Measurements from ENCODE around the gene KRTCAP2.

KRTCAP2 gene

GRCh38 chr1:155133799-155134281 is 39.3 kb downstream of the KRTCAP2 start:
- no peak for DNase-seq (ENCODE audit: low read depth)

- no peak for DNase-seq (ENCODE audit: low read depth)
Measured at GRCh38 chr1:155131856-155132255, 41.2 kb downstream of the KRTCAP2 start.

GRCh38 chr1:155131285-155131684 is 41.8 kb downstream of the KRTCAP2 start:
- DNase-seq (ENCODE audit: low read depth) = no peak

DNA sequence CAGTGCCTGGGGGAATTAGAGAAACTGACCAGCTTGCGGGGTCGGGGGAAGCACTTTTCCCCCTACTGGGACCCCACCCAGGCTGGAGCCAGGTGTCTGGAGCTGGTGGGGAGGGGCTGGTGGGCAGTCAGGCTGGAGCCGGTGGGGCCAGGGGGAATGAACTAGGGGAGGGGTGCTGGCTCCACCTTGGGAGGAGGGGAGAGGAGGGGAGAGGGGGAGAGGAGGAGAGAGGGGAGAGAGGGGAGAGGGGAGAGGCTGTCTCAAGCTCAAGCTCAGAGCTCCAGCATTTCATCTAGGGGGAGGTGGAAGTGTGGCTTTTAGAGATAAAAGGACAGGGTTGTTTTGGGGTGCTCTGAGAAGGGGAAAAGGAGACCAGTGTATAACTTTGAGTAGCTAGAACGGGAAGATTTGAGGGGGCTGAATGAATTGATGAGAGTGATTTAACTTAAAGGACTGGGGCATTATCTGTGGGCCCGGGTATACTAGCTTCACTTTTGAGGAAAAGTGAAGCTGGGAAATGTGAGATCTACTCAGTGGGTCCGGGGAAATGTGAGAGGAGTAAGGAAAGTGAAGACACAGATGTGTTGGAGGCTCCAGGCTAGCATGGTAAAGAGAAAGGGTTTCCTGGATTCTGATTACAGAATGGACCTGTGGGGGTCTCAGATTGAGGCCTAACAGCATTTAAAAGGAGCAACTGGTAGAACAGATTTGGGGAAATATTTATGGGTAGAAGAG is 42.7 kb downstream of the KRTCAP2 start:
- DNase-seq (ENCODE audit: low read depth) = no peak

DNA sequence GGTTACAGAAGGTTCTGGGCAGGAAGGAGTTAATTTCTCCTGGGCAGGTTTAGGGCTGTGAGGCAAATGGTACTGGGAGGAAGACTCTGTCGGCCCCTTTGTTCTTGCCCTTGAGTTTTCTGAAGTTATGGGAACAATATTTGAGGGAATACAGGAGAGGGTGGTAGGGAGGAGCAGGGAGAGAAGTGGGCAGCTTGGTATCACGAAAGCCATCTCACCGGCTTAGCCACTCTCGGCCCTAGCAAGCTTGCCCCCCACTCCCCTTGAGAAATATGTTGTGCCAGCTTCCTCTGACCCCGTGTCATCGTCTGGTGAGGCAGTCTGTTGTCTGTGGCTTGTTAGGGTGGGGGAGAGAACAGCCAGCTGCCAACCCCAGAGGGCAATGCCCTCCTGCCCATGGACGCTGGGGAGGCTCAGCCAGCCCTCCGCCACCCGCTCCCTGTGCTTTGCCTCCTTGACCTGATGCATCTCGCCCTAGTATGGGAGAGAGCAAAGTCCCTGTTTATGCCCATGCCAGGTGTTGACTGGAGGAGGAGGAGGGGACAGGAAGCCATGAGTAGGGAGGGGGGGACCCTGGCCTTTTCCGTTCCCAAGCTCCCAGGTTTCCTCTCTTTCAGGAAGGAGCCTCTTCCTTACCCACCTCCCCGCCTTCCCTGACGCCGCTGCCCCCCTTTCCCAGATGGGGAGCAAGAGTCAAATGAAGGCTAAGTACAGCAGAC is 44.2 kb downstream of the KRTCAP2 start:
- DNase-seq (ENCODE audit: low read depth) = no peak

GRCh38 chr1:155127967-155128754 is 44.9 kb downstream of the KRTCAP2 start:
- no peak for DNase-seq (ENCODE audit: low read depth)

- DNase-seq (ENCODE audit: low read depth) = peak; percentile 71
Measured at GRCh38 chr1:155127105-155127966, 45.8 kb downstream of the KRTCAP2 start, which contains the start of gene EFNA1. TSS of gene EFNA1 (plus strand) at chr1:155127876. CDS start at chr1:155127978, 102 bp downstream.

DNA sequence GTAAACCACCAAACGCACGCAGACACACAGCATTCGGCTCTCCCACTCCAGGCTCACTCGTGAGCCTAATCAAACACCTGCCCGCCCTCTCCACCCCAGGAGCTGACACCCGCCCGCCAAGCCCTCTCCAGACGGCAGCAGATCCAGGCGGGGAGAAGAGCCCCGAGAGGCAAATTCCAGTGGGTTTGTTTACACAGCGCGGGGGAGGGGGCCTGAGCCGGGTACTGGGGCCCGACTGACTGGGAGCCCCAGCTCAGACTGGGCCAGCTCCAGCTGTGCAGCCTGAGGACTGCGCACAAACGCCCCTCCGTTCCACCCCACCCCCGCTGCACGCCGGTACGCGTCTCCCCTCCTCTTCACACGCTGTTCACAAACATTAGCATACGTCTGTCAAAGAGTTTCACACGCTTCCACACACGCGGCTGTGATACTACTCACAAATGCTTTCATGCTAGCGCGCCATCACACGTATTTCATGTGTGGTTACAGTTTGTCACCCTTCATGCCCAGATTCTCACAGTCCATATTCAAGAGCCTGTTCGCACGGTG is 46.5 kb downstream of the KRTCAP2 start:
- DNase-seq (ENCODE audit: low read depth) = no peak

GRCh38 chr1:155125946-155126555 is 47.1 kb downstream of the KRTCAP2 start:
- peak; percentile 30 for DNase-seq (ENCODE audit: low read depth)

- DNase-seq (ENCODE audit: low read depth) = no peak
Measured at GRCh38 chr1:155125511-155125945, 47.6 kb downstream of the KRTCAP2 start.

DNA sequence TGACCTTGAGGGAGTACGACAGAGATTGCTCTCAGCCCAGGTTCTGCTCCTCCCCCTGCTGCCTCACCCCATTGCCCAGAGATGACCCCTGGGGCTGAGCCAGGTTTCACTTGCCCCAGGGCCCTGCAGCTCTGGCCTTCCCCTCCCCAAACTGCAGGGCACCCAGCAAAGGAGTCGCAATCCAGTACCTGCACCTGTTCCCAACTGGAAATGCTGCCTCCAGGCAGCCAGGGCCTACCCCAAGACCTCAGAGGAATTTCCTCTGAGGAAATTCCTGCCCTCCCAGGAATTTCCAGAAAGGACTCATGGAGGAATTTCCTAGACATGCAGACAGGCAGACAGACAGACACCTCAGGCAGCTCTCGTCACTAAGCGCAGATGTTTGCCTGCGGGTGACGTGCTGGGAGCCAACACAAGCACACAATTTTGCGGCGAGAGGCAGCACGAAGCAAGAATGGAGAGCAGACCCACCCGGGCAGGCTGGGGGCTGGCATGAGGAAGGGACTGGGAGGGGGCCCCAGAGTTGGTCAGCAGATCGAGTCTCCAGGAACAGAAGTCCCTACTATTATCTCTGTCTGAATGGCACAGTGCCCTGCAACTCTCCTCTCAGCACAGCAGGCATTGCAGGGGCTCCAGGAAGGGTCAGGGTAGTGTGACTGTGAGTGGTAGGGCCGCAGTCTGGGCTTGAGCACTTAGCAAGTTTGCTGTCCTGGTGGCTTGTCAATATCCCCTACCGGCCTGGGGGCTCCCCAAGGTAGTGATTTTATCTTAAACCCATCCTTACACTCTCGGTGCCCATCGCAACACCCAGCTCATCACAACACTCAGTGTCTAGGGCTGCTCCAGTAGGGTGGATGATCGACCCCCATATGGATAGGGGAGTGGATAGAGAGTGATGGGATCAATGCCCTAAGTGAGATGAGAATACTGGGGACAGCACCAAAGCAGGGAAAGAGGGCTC is 48.3 kb downstream of the KRTCAP2 start:
- no peak for DNase-seq (ENCODE audit: low read depth)

DNA sequence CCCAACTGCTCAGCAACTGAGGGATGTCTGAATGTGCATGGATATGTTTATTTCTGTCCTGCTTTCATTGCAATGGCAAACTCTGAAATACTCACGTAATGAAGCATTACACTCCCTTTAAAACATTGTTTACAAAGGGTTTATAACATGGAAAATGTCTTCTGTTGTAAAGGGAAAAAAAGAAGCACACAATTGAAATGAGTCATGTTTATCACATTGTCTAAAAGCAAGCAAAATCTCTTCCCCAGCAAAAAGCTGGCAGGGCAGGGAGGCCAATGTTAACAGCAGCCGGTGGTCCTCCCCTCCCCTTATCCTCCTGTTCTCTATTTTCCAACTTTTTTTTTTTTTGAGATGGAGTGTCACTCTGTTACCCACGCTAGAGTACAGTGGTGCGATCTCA is 49.3 kb downstream of the KRTCAP2 start:
- DNase-seq (ENCODE audit: low read depth) = no peak

- no peak for DNase-seq (ENCODE audit: low read depth)
Measured at GRCh38 chr1:155122308-155122707, 50.8 kb downstream of the KRTCAP2 start.

DNA sequence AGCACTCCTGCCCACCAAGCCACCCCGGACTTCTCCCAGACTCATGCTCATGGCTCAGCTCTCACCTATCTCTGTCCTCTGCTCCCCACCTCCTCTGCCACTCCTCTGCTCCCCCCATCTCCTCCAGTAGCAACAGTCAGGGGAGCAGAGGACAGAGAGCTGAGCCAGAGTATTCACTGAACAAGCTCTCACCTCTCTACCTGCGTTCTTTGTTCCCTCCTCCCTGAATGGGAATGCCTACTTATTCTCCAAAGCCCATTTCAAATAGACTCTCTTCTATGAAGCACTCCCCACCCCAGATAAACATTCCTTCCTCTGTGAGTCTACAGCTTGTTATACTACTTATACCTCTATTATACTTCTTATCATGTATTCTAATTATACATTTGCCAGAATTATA is 51.9 kb downstream of the KRTCAP2 start:
- DNase-seq (ENCODE audit: low read depth) = no peak

- no peak for DNase-seq (ENCODE audit: low read depth)
Measured at GRCh38 chr1:155120253-155120652, 52.9 kb downstream of the KRTCAP2 start.
